ENCODE data around the gene MFAP1.
"Not testable (repeated sequence)": the region's sequence is repeated elsewhere in the genome, so short reads cannot be mapped to it uniquely, and the experiment has no call there.

The MFAP1 gene

GRCh38 chr15:43808435-43808950 is 16.0 kb downstream of the MFAP1 start:
- TF ChIP-seq CTCF (IDR thresholded peaks at IDR 0.05; ENCODE audit: low read depth, low read length), result no peak
- DNase-seq (ENCODE audit: low read depth in 2 of 2), result no peak
- no peak overlapping the region for H3K4me3 ChIP-seq (replicated peaks in 1 of 2; ENCODE audit: low read depth in 2 of 2, low read length in 2 of 2)

GRCh38 chr15:43802676-43803075 is 21.8 kb downstream of the MFAP1 start:
- DNase-seq (ENCODE audit: low read depth in 2 of 2); H3K4me3 ChIP-seq (replicated peaks in 1 of 2; ENCODE audit: low read depth in 2 of 2, low read length in 2 of 2): not testable (repeated sequence)

- no peak for TF ChIP-seq CTCF (IDR thresholded peaks at IDR 0.05; ENCODE audit: low read depth, low read length)
Measured at GRCh38 chr15:43800286-43801141, 24.0 kb downstream of the MFAP1 start, which contains the start of gene HYPK. HYPK (plus strand) TSS chr15:43800599; CDS start chr15:43800623, 24 bp downstream.

GRCh38 chr15:43799945-43800285 is 24.6 kb downstream of the MFAP1 start, which contains the start of gene SERINC4:
SERINC4 (minus strand) TSS chr15:43800220; CDS start chr15:43799986, 234 bp downstream.
- no peak for TF ChIP-seq CTCF (IDR thresholded peaks at IDR 0.05; ENCODE audit: low read depth, low read length)
- no peak for DNase-seq (ENCODE audit: low read depth in 2 of 2)
- H3K4me3 ChIP-seq (replicated peaks in 1 of 2; ENCODE audit: low read depth in 2 of 2, low read length in 2 of 2), result peak within 1 kb of the TSS; percentile 96

More at GRCh38 chr15:43800286-43801141, 24.0 kb downstream of the MFAP1 start, which contains the start of gene HYPK:
- H3K4me3 ChIP-seq (replicated peaks in 1 of 2; ENCODE audit: low read depth in 2 of 2, low read length in 2 of 2), result peak within 1 kb of the TSS; percentile 96
- peak; percentile 89 to 93 for DNase-seq (ENCODE audit: low read depth in 2 of 2)

GRCh38 chr15:43799209-43799944 is 25.1 kb downstream of the MFAP1 start:
- no peak for DNase-seq (ENCODE audit: low read depth in 2 of 2)
- TF ChIP-seq CTCF (IDR thresholded peaks at IDR 0.05; ENCODE audit: low read depth, low read length), result no peak
- no peak overlapping the region for H3K4me3 ChIP-seq (replicated peaks in 1 of 2; ENCODE audit: low read depth in 2 of 2, low read length in 2 of 2)

GRCh38 chr15:43796566-43796965 is 27.9 kb downstream of the MFAP1 start:
- TF ChIP-seq CTCF (IDR thresholded peaks at IDR 0.05; ENCODE audit: low read depth, low read length), result no peak
- no peak for DNase-seq (ENCODE audit: low read depth in 2 of 2)
- no peak overlapping the region for H3K4me3 ChIP-seq (replicated peaks in 1 of 2; ENCODE audit: low read depth in 2 of 2, low read length in 2 of 2)

GRCh38 chr15:43795997-43796396 is 28.5 kb downstream of the MFAP1 start:
- H3K4me3 ChIP-seq (replicated peaks in 1 of 2; ENCODE audit: low read depth in 2 of 2, low read length in 2 of 2), result no peak overlapping the region
- no peak for DNase-seq (ENCODE audit: low read depth in 2 of 2)
- no peak for TF ChIP-seq CTCF (IDR thresholded peaks at IDR 0.05; ENCODE audit: low read depth, low read length)
